Right lobe of liver (tissue), 4 donors: ENCODE data around the gene USP40.

Source experiments
- CTCF ChIP-seq, 4 donors: fragments of 200-600 bp in 3 of 4; fragments of 450-650 bp in 1 of 4; IDR thresholded peaks; one replicate each; pipeline versions ENCODE4 v1.5.1 to v1.8.0; 2016 to 2022; ENCODE audit warnings: antibody characterized with exemption in 4 of 4, mild to moderate bottlenecking in 2 of 4
- POLR2A ChIP-seq: fragments of 450-650 bp; IDR thresholded peaks from one replicate; pipeline ENCODE4 v1.6.1; 2017; ENCODE audit warnings: antibody characterized with exemption, mild to moderate bottlenecking
- donor health status: DM: no; HTN: no; CAD: no.
- donor health status: DM: no; HTN: no; CAD: no.
- donor health status: DM: no; HTN: yes; CAD: no.

GRCh38 chr2:233572468-233572867, 5.9 kb upstream of the USP40 start:
- TF ChIP-seq CTCF (IDR thresholded peaks at IDR 0.05) (no peak), POLR2A (no peak)
